A549 (cell line): ENCODE results near the gene PRX. TPM values are rescaled to one million over a fixed set of nuclear protein-coding genes. Genes with fewer than 3 reads are reported as not detected.

ENCODE experiments used
- ATAC-seq, 2 experiments: fragments of 200-7000 bp in 1 of 2; fragments of >200 bp in 1 of 2; cut with Nextera tagmentation in 1 of 2; cut with Tn5 transposase in 1 of 2; 3 replicates each; pipeline versions ENCODE4 v1.8.0 to v1.9.1; 2018 to 2020; ENCODE audit warnings: mild to moderate bottlenecking in 1 of 2, moderate library complexity in 1 of 2
- CTCF ChIA-PET: fragments of 300-600 bp; sonication (Branson Sonifier 250); formaldehyde crosslinking; extraction: SDS; loops from one replicate; lab custom pipeline; 2021; ENCODE audit warnings: antibody characterized with exemption, inconsistent platforms; lab: Yijun Ruan, JAX
- POLR2A ChIA-PET: fragments of 350-600 bp; formaldehyde crosslinking; extraction: SDS; loops from one replicate; lab custom pipeline; 2021; ENCODE audit warnings: antibody characterized with exemption, inconsistent platforms; lab: Yijun Ruan, JAX
- DNase-seq, 2 experiments: peaks; one replicate each; pipeline versions ENCODE4 v3.0.0 to v3.0.0-alpha.2; 2011 to 2016; ENCODE audit warnings: low read depth in 1 of 2, low spot score in 1 of 2
- FAIRE-seq: peaks from 2 replicates; lab custom pipeline; 2011; peaks lifted over from hg19 to GRCh38; lab: Jason Lieb, UNC
- H3K27ac ChIP-seq, 2 experiments: fragments of >200 bp; sonication (Bioruptor Twin); formaldehyde crosslinking; 3 replicates each; pipeline ENCODE4 v1.5.1; 2016 to 2017
- H3K4me1 ChIP-seq: fragments of >200 bp; sonication (Bioruptor Twin); formaldehyde crosslinking; 3 replicates; pipeline ENCODE4 v1.6.1; 2016
- H3K4me2 ChIP-seq: fragments of >200 bp; sonication (Bioruptor Twin); formaldehyde crosslinking; 3 replicates; pipeline ENCODE4 v1.6.1; 2016
- H3K4me3 ChIP-seq: fragments of >200 bp; sonication (Bioruptor Twin); formaldehyde crosslinking; 3 replicates; pipeline ENCODE4 v1.5.1; 2016
- H3K9me3 ChIP-seq: fragments of >200 bp; sonication (Bioruptor Twin); formaldehyde crosslinking; 3 replicates; pipeline ENCODE4 v1.6.1; 2016
- ATOH8 ChIP-seq: fragments of 250-450 bp; sonication (Bioruptor Pico); IDR thresholded peaks from 2 replicates; pipeline ENCODE4 v1.5.0; 2020; ENCODE audit warnings: low read depth, mild to moderate bottlenecking, moderate library complexity
- CBX2 ChIP-seq: fragments of 200-600 bp; sonication (generic); IDR thresholded peaks from 2 replicates; pipeline ENCODE4 v1.6.1; 2016; ENCODE audit warnings: low read depth, mild to moderate bottlenecking, borderline replicate concordance
- CBX8 ChIP-seq: fragments of 200-600 bp; sonication (generic); IDR thresholded peaks from 2 replicates; pipeline ENCODE4 v1.6.1; 2016
- EHMT2 ChIP-seq: fragments of 200-600 bp; sonication (generic); IDR thresholded peaks from 2 replicates; pipeline ENCODE4 v1.6.1; 2016; ENCODE audit warnings: antibody characterized with exemption, low read depth, mild to moderate bottlenecking, moderate library complexity
- ELK1 ChIP-seq: fragments of 150-350 bp; IDR thresholded peaks from 2 replicates; pipeline ENCODE4 v1.6.1; 2014; ENCODE audit warnings: low read depth, mild to moderate bottlenecking, low read length
- EP300 ChIP-seq, 2 experiments: fragments of >200 bp; sonication (Bioruptor Twin); formaldehyde crosslinking; IDR thresholded peaks; 2 replicates in 1 of 2; 3 replicates in 1 of 2; pipeline ENCODE4 v1.6.1; 2016 to 2017
- ESRRA ChIP-seq: fragments of 150-350 bp; IDR thresholded peaks from 2 replicates; pipeline ENCODE4 v1.6.1; 2014; ENCODE audit warnings: mild to moderate bottlenecking, low read length, borderline replicate concordance
- FOSB ChIP-seq: fragments of 250-450 bp; sonication (Bioruptor Pico); IDR thresholded peaks from 2 replicates; pipeline ENCODE4 v1.5.0; 2020; ENCODE audit warnings: mild to moderate bottlenecking, moderate library complexity
- FOSL2 ChIP-seq, 2 experiments: fragments of 450-650 bp in 1 of 2; fragments of >200 bp in 1 of 2; sonication (Bioruptor Twin) in 1 of 2; formaldehyde crosslinking; IDR thresholded peaks; 2 replicates each; pipeline versions ENCODE4 v1.5.0 to v1.6.1; 2016 to 2020; ENCODE audit warnings: mild to moderate bottlenecking in 1 of 2, moderate library complexity in 1 of 2
- HDAC2 ChIP-seq: fragments of 200-600 bp; sonication (generic); IDR thresholded peaks from 2 replicates; pipeline ENCODE4 v1.6.1; 2016
- HES2 ChIP-seq: fragments of >200 bp; sonication (Bioruptor Twin); formaldehyde crosslinking; IDR thresholded peaks from 2 replicates; pipeline ENCODE4 v1.6.1; 2016
- HEYL ChIP-seq: fragments of 250-450 bp; sonication (Bioruptor Pico); IDR thresholded peaks from 2 replicates; pipeline ENCODE4 v1.8.0; 2021; ENCODE audit warnings: mild to moderate bottlenecking, moderate library complexity
- HOXB13 ChIP-seq: fragments of 250-450 bp; sonication (Bioruptor Pico); IDR thresholded peaks from 2 replicates; pipeline ENCODE4 v1.5.0; 2020; ENCODE audit warnings: low read depth, mild to moderate bottlenecking, moderate library complexity
- JUNB ChIP-seq: fragments of >200 bp; sonication (Bioruptor Twin); formaldehyde crosslinking; IDR thresholded peaks from 2 replicates; pipeline ENCODE4 v1.6.1; 2016
- KDM1A ChIP-seq: fragments of 200-600 bp; sonication (generic); IDR thresholded peaks from 2 replicates; pipeline ENCODE4 v1.6.1; 2016; ENCODE audit warnings: low read depth, mild to moderate bottlenecking
- MAFK ChIP-seq: fragments of 450-650 bp; IDR thresholded peaks from 2 replicates; pipeline ENCODE4 v1.6.1; 2014; ENCODE audit not compliant: partially characterized antibody
- MAX ChIP-seq: IDR thresholded peaks from 2 replicates; pipeline ENCODE4 v1.6.1; 2012
- MAZ ChIP-seq: fragments of 150-350 bp; IDR thresholded peaks from 2 replicates; pipeline ENCODE4 v1.6.1; 2014; ENCODE audit warnings: antibody characterized with exemption, low read depth, low read length, borderline replicate concordance
- NFE2L2 ChIP-seq: fragments of 150-350 bp; conservative IDR thresholded peaks from 2 replicates; pipeline ENCODE4 v1.6.1; 2014; ENCODE audit warnings: low read length
- NPAS2 ChIP-seq: fragments of 250-450 bp; sonication (Bioruptor Pico); IDR thresholded peaks from 2 replicates; pipeline ENCODE4 v1.8.0; 2022; ENCODE audit warnings: mild to moderate bottlenecking, moderate library complexity, borderline replicate concordance
- NR3C1 ChIP-seq: fragments of >200 bp; sonication (Bioruptor Twin); formaldehyde crosslinking; IDR thresholded peaks from 3 replicates; pipeline ENCODE4 v1.6.1; 2017
- POLR2A ChIP-seq: IDR thresholded peaks from 2 replicates; pipeline ENCODE4 v1.6.1; 2012; ENCODE audit warnings: mild to moderate bottlenecking, low read length
- RAD21 ChIP-seq, 2 experiments: fragments of >200 bp in 1 of 2; sonication (Bioruptor Twin) in 1 of 2; formaldehyde crosslinking in 1 of 2; IDR thresholded peaks in 1 of 2; conservative IDR thresholded peaks in 1 of 2; 2 replicates in 1 of 2; 3 replicates in 1 of 2; pipeline ENCODE4 v1.6.1; 2012 to 2018; ENCODE audit warnings: inconsistent platforms in 1 of 2
- RARB ChIP-seq: fragments of 250-450 bp; sonication (Bioruptor Pico); IDR thresholded peaks from 2 replicates; pipeline ENCODE4 v1.8.0; 2021; ENCODE audit warnings: mild to moderate bottlenecking, moderate library complexity
- REST ChIP-seq: fragments of 200-600 bp; sonication (generic); IDR thresholded peaks from 2 replicates; pipeline ENCODE4 v1.6.1; 2016; ENCODE audit warnings: antibody characterized with exemption, mild to moderate bottlenecking, moderate library complexity
- RFX5 ChIP-seq: fragments of 450-650 bp; IDR thresholded peaks from 2 replicates; pipeline ENCODE4 v1.7.1; 2014; ENCODE audit warnings: antibody characterized with exemption, mild to moderate bottlenecking, moderate library complexity
- SMC3 ChIP-seq: fragments of >200 bp; sonication (Bioruptor Twin); formaldehyde crosslinking; IDR thresholded peaks from 3 replicates; pipeline ENCODE4 v1.6.1; 2018; ENCODE audit warnings: inconsistent platforms
- TP53 ChIP-seq: fragments of 250-450 bp; sonication (Bioruptor Pico); IDR thresholded peaks from 2 replicates; pipeline ENCODE4 v1.5.0; 2021; ENCODE audit warnings: mild to moderate bottlenecking, moderate library complexity
- USF2 ChIP-seq: fragments of 450-650 bp; IDR thresholded peaks from 2 replicates; pipeline ENCODE4 v1.6.1; 2014; ENCODE audit warnings: antibody characterized with exemption
- ZFP36 ChIP-seq: fragments of 450-650 bp; IDR thresholded peaks from 2 replicates; pipeline ENCODE4 v1.6.1; 2014; ENCODE audit warnings: borderline replicate concordance; ENCODE audit not compliant: partially characterized antibody
- ZSCAN20 ChIP-seq: fragments of 250-450 bp; sonication (Bioruptor Pico); IDR thresholded peaks from 2 replicates; pipeline ENCODE4 v1.8.0; 2022; ENCODE audit warnings: mild to moderate bottlenecking, moderate library complexity
- WGBS: methylation state at CpG from one replicate; pipeline ENCODE4 v1.1.6; 2017; ENCODE audit errors: missing lambda C conversion rate; 5-methylcytosine and 5-hydroxymethylcytosine counted together
- polyA plus RNA-seq, 4 experiments: library from polyadenylated mRNA; depleted of rRNA in 3 of 4; stranded (reverse); fragments of >200 nt; fragmentation: RNase III in 1 of 4; extraction: RNeasy Plus Mini Kit Qiagen cat#74134 plus additional on column Dnase treatment in 1 of 4; gene quantifications; 2 replicates in 3 of 4; 3 replicates in 1 of 4; pipeline ENCODE4 v1.2.3, GENCODE V29; 2011 to 2017

The PRX gene
- polyA plus RNA-seq, 2 of the 4 experiments (the other 2 are of a cell fraction), result 1.6 to 1.8 TPM

- ATAC-seq (no peak), DNase-seq (no peak), FAIRE-seq (peak; percentile 73)
- Histone ChIP-seq H3K4me1 (peaks cover 16% of the 10 kb centered on the region), H3K4me3 (peak overlapping the region; percentile 31), H3K9me3 (no peaks in the 10 kb centered on the region), H3K27ac (no peak overlapping the region; a peak in 1 of 6 replicates), H3K4me2 (peak overlapping the region; percentile 56)
- 77% methylated on average over 3 of the region's 3 CpGs for WGBS
- CTCF ChIA-PET, result interaction anchor here (0.6 to 5.5 kb wide), 13 partner anchors 9 to 170 kb away, joined by 3 to 36 read pairs (median 4); partner anchors contain the start of genes C19orf47 and PLD3
- no peak for TF ChIP-seq HDAC2
- no peak for TF ChIP-seq RAD21 (conservative IDR thresholded peaks at IDR 0.05 in 1 of 2, IDR thresholded peaks at IDR 0.05 in 1 of 2)
- TF ChIP-seq NFE2L2, result no peak
- no peak for TF ChIP-seq MAFK
- TF ChIP-seq USF2, result no peak
- no peak for TF ChIP-seq ESRRA
- TF ChIP-seq RARB (CRISPR knock-in tag), result no peak
- TF ChIP-seq TP53 (CRISPR knock-in tag), result no peak
- no peak for TF ChIP-seq HEYL (CRISPR knock-in tag)
- TF ChIP-seq NR3C1, result no peak
- no peak for TF ChIP-seq JUNB
- no peak for TF ChIP-seq ZFP36
- TF ChIP-seq ATOH8 (CRISPR knock-in tag), result no peak
- TF ChIP-seq REST, result no peak
- TF ChIP-seq MAX, result no peak
- TF ChIP-seq CBX2, result no peak
- TF ChIP-seq POLR2A, result no peak
- no peak for TF ChIP-seq ELK1
- TF ChIP-seq FOSB, result no peak
- no peak for TF ChIP-seq EHMT2
- POLR2A ChIA-PET, result interaction anchor here (1.1 to 2.3 kb wide), 4 partner anchors 10 to 61 kb away, joined by 5 to 8 read pairs (median 6); partner anchors contain the start of genes C19orf47, PLD3 and SERTAD1
Measured at GRCh38 chr19:40365010-40365409, 48.2 kb downstream of the PRX start.

GRCh38 chr19:40363069-40363468 is 50.1 kb downstream of the PRX start:
- ATAC-seq (no peak), FAIRE-seq (no peak), DNase-seq (no peak)
- WGBS, result 91% methylated on average over 5 of the region's 5 CpGs
- Histone ChIP-seq H3K4me2 (no peak overlapping the region), H3K9me3 (no peaks in the 10 kb centered on the region), H3K4me3 (no peak overlapping the region), H3K27ac (no peak overlapping the region), H3K4me1 (peaks cover 16% of the 10 kb centered on the region)
- POLR2A ChIA-PET, result interaction anchor here (0.9 kb wide), 1 partner anchor 15 kb away, joined by 6 read pairs; the partner anchor contains the start of genes C19orf47 and PLD3
- CTCF ChIA-PET, result interaction anchor here (1.4 to 2.0 kb wide), 2 partner anchors 30 to 61 kb away, joined by 5 to 6 read pairs; no protein-coding TSS in a partner anchor
- no peak for TF ChIP-seq HES2
- TF ChIP-seq FOSL2 (IDR thresholded peaks at IDR 0.05), result no peak
- TF ChIP-seq FOSL2 (CRISPR knock-in tag; IDR thresholded peaks at IDR 0.05), result no peak
- no peak for TF ChIP-seq EP300 (IDR thresholded peaks at IDR 0.05)
- no peak for TF ChIP-seq EHMT2
- no peak for TF ChIP-seq KDM1A
- TF ChIP-seq POLR2A, result no peak
- TF ChIP-seq MAZ, result no peak
- TF ChIP-seq NPAS2 (CRISPR knock-in tag), result no peak
- no peak for TF ChIP-seq ZSCAN20 (CRISPR knock-in tag)
- no peak for TF ChIP-seq ELK1
- no peak for TF ChIP-seq SMC3
- no peak for TF ChIP-seq CBX8
- no peak for TF ChIP-seq HOXB13
- no peak for TF ChIP-seq RFX5
